HL-60/S4 treated with retinoic acid at 250 ng/mL for 4 days and 3 days (cell line): ENCODE data around the gene GSG1L.

Experiments used
- in situ Hi-C: fragments of 300-500 bp; cut with MboI; formaldehyde crosslinking; loops from 2 replicates; pipeline ENCODE4 v1.7.0; 2022; ENCODE audit warnings: low sequenced_read_pairs

GSG1L gene

DNA sequence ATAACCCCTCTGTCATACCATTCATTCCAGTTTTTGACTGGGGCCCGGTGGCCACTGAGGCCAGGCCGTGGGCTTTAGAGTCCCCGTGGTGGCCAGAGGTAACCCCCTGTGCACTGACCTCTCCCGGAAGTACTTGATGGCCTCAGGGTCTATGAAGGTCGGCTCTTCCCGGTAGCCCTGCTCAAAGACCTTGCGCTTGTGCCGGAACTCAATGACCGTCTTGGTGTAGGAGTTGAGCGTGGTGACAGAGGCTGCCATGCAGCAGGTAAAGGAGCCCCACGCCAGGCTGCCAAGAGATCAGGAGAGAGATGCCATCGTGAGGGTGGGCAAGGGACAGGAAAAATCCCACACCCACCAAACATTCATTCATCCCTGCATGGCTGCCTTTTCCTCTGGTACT lies 234.8 kb downstream of the GSG1L start:
- in situ Hi-C loops, result no loop called here

DNA sequence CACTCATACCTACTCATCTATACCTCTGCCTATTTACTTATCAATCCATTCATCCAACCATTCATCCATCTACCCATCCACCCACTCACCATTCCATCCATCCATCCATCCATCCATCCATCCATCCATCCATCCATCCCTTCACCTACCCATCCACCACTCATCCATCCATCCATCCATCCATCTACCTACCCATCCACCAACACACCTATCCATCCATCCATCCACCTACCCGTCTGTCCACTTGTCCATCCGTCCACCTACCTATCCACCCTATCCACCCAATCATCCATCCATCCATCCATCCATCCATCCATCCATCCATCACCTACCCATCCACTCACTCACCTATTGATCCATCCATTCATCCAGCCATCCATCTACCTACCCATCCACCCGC lies 235.7 kb downstream of the GSG1L start:
- in situ Hi-C loops, result no loop called here

DNA sequence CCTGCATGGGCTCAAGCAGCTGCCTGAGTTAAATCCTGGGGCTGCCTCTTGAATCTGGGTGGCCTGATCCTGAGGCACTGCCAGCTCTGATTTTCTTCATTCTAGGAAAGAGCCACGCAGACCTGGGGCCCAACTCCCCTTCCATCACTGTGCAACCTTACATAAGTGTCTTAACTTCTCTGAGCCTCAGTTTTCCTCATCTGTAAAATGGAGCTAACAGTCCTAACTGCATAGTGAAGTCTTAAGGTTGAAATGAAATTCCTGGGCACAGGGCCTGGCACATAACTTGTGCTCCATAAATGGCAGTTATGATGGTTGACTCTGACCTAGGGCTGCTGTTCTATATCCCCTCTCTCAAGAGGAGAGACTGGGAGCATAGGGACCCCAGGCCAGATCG lies 236.6 kb downstream of the GSG1L start:
- in situ Hi-C loops, result no loop called here

DNA sequence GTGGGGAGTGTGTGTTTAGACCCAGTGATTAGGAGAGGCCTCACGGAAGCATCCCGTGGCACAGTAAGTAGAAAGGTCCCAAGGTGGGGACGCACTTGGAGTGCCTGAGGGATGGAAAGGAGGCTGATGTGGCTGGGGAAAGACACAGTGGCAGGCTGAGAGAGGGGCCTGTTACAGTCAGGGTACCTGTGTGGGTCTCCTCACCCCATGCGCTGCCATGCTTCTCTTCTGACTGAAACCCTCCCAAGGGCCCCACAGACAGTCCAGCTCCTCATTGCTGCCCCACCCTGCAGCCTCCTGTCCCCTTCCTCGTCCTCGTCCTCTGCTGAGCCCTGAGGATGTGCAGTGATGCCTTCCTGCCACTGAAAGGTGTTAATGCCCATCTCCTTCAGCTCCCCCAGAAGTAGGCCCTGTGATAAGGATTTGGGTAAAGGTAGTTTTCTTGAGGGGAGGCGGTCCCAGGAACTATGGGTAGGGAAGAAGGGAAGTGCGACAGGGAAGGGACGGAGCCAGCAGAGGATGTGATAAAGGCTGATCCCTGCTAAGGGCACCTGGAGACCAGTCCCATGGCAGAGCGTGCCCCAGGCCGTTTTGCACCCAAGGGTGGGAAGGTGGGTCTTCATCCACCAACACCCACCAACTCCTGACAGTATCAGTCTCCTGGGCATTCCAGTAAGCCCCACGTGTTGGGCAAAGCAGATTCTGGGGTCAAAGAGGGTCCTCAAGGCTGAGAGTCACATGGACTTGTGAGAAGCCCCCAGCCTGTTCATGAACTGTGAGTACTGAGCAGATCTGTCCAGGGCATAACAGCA lies 237.2 kb downstream of the GSG1L start:
- in situ Hi-C loops, result no loop called here

DNA sequence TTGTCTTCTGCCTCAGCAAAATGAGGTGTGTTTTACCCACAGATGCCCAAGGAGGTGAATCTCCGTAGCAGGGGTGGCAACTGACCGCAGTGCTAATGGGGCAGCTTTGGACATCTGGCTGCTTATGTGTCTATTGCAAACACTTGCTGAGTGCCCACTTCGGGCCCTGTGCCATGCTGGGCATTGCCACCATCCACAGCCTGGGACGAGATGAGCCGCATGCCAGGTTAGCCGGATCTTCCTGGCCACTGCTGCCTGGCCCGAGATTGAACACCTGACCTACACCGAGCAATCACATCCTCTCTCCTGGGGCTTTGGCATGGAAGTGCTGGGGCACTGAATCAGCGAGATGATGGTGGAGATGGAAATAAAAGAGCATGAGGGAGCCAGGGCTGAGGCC lies 238.7 kb downstream of the GSG1L start:
- in situ Hi-C loops, result no loop called here

DNA sequence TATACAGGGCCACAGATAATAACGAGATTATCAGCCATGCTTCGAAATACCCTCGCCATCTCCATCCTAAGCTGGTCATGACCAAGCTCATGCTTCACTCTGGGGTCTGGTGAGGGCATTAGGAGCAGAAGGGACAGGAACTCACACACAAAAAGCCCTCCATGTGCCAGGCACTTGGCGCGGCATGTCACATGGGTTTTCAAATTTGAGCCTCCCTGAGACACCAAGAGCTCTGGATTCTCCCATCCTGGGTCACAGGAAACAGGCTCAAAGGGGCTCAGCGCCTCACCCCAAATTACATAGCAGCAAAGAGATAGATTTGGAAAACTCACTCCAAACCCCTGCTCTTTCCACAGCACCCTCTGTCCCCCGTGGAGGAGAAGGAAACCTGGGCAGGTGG lies 239.5 kb downstream of the GSG1L start:
- in situ Hi-C loops, result no loop called here

DNA sequence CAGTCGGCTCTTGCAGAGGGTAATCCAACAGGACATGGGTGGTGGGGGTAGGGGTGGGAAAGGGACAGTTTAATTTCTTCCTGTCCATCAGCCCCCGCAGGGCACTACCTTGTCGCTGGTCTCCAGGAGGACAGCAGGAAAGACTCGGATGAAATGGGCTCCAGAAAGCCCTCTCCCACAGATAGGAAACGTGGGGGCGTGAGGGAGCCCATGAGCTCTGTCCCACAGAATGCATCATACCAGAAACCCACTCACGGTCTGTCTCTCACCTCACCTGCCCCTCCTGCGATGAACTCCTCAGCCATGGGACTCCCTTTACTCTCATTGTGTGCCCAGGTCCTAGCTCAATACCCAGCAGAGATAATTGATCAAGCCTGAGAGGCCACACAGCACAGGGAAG lies 240.1 kb downstream of the GSG1L start:
- in situ Hi-C loops, result no loop called here

DNA sequence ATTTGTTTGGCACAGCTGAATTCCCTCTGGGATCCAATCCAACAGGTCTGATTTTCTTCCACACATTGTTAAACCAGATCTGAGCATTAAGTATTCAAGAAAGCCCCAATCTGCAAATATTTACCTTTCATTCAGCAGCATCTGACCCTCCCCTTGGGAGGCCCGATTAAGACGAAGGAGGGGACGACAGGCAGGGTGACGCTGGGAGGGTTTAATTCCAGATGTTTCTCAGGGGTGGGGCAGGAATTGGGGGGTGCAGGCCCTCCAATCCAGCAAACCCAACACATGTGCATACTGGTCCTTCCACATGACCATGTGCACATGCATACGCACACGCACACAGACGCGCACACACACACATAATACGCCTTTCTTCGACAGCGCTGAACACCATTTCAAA lies 240.5 kb downstream of the GSG1L start:
- in situ Hi-C loops, result no loop called here

DNA sequence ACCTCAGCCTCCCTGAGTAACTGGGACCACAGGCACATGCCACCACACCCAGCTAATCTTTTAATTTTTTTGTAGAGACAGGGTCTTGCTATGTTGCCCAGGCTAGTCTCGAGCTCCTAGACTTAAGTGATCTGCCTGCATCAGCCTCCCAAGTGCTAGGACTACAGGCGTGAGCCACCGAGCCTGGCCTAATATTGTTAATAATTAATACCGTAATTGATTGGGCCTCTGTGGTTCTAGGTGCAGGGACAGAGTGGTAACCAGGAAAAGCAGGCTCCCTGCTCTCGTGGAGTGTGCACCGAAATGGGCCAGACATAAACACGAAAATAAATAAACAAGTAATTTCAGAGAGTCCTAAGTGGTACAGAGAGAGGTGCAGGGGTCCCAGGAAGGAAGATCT lies 241.0 kb downstream of the GSG1L start:
- in situ Hi-C loops, result no loop called here

DNA sequence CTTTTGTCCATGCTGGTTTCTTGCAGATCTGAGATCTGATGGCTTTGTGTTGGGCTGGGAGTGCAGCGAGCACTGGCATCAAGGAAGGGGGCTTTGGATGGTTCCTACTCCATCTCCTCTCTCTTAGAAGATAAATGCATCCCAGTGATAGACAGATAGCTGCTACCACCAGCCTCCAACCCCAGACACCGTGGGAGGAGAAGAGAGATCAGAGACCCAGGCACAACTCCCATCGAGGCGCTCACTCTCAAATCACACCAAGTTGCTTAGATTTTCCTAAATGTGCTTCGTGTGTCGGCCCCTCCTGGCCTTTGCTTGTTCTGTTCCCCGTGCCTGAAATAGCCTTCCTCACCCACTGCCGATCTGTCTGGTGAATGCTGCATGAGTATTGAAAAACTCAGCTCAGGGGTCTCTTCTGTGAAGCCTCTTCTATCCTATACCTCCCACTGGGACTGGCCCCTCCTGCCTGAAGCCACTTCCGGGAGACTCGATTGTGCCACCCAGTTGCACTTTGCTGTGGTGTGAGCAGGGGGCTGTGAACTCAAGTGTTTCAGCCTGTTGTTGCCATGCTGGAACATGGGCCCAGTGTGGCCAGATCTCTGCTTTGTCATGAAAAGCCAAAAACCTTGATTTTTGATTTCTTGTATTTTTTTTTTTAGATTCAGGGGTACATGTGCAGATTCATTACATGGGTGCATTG lies 242.7 kb downstream of the GSG1L start:
- in situ Hi-C loops, result no loop called here

DNA sequence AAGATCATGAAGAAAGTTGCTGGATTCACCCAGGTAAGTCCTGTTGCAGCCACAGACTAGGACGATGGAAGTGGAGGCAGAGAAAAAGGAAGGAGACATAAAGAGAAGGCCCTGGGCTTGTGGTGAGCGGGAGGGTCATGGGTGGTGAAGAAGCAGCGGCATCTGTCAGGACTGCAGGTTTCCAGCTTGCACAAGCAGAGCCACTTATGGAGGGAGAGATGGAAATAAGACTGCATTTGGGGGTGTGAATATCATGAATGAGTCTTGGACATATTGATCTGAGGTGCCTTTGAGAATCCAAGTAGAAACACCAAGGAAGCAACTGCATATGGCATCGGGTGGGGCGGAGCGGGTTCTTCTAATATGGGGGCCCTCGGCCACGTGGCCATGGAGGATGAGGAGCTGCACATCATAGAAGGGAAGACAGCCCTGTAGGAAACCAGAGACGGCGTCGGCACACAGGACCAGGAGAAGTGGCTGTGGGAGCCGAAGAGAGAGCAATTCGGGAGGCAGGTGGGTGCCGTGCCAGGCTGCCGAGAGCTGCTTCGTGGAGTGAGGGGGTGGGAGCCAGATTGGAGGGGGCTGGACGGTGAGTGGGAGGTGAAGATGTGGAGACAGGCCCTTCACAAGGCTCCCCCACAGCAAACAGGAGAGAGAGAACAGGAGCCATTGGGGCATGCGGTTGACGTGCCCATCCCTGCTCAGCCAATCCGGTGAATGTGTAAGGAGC lies 243.5 kb downstream of the GSG1L start:
- in situ Hi-C loops, result no loop called here

DNA sequence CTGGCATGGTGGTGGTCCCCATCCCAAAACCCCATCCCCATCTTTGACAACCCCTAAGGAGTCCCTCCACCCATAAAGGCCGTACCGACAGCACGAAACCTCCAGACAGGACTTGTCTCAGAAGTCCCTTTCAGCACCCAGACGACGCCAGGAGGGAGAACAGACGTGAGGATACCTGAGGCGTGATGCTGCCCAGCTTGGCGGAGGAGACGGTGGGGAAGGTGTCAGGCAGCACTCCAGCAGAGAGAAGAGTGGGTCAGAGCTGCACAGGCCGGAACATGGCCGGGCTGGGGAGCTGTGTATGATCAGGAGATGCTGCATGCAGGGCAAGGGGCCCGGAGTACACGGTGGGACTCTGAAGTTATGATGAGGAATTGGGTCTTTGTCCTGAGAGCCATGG lies 244.2 kb downstream of the GSG1L start:
- in situ Hi-C loops, result no loop called here

DNA sequence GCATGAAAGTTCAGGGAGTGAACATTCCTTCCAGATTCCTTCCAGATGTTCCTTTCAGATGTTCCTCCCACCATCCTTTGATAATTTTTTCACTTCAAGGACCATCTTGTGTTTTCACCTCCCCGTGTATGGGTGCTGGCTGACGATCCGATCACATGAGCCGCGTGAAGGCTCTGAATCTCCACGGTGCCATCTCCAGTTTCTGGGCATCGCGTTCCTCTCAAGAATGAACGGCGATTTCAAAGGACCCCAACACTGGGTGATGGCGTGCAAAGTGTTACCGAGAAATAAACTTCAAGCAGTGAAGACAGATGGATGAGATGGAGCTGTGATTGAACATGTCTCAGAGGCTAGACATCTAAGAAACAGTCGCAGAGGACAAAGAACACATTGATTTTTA lies 245.3 kb downstream of the GSG1L start:
- in situ Hi-C loops, result no loop called here

DNA sequence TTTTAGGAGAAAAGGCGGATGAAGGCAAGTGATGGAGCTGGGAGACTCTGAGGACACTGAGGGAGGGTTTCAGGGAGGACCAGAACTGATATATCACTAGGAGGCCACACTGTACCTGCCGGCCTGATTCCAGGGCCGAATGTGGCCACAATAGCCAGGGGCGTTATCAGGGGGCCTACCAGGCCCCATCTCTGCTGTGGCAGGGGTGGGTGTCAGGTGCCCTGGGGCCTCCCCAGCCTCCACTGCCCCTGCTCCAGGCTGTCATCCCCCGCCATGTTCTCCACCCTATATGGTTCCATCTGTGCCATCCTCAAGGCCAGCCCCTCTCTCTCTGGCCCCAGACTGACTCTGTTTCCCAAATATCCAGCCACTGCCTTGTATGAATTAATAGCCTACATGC lies 246.5 kb downstream of the GSG1L start:
- in situ Hi-C loops, result no loop called here

DNA sequence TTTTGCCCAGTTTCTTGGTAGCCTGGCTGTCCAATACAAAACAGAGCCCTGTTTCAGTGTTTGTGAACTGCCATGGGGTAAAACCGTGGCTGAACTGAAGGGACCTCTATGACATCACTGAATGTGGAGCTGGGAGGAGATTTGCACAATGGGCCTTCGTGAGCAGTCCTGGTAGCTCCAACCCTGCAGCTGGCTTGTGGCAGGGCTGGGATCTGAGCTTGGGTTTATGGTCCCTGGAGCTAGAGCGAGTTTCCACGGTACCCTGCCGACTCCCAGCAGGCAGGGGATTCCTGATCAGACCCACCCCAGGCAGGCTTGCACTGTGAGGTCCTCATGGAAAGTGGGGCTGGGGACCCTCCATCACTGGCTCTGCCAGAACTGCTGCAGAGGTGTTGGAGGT lies 247.0 kb downstream of the GSG1L start:
- in situ Hi-C loops, result no loop called here

DNA sequence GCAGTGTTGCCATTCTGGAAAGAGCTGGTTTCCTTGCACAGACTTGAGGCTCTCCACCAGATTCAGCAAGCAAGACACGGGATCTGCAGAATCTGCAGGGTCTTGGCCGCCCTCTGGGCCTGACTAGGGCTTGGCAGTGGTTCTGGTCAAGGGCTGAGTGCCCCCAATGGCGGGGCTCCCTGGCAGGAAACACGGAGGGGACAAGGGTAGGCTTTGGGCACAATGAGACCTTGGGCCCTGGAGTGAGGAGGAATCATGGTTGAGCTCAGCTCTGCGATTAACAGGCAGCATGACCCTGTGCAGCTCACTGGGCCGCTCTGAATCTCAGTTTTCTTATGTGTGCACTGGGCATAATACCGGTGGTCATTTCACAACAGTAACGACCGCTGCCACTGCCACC lies 249.9 kb downstream of the GSG1L start:
- in situ Hi-C loops, result no loop called here

DNA sequence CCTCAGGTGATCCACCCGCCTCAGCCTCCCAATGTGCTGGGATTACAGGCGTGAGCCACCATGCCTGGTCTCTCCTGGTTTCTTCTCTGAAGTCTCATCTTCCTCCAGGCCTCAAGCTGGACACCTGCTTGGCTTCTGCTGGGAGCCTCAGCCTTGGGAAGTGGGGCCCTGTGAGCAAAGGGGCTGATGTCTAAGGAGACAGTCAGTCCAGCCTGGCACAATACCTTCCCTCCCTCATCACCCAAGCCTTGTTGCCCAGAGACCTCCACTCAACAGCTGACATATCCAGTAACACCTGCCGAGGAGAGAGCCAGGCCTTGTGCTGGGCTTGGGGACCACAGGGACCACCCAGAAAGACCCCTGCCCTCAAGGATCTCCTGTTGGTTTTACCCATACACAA lies 251.6 kb downstream of the GSG1L start:
- in situ Hi-C loops, result no loop called here

DNA sequence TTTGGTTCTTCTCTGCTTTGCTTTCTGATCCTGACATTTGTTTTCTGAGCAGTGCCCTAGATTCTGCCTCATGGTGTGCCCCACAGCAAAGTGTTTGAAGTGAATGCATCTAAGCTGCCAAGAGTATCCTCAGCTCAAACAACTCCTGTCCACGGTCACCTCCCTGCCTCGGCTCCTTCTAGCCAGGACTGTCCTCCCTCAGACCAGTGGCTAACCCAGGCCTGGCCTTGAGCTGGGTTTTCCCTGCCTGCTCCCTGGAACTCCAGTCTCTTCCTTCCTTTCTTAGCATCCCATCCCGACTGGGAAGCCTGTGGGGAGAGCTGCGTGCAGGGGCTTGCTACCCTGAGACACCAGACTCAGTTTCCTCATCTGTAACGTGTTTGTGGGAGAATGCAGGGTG lies 256.5 kb downstream of the GSG1L start:
- in situ Hi-C loops, result no loop called here

DNA sequence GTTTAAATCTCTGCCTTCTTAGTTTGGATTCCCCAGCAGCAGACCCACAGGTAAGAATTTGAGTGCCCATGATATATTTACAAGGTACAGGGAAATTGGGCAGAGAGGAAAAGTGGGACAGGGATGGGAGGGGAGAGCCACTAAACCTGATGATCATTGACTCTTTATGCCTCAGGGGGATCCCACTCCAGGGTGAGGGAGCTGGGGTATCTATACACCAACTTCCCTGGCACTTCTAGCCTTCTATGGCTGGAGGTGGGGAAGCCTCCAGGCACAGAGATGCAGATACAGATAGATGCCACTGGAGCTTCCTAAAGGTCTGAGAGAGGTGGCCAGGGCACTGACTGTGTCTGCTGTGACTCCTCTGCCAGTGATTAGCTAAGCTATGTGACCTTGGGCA lies 257.1 kb downstream of the GSG1L start:
- in situ Hi-C loops, result no loop called here

DNA sequence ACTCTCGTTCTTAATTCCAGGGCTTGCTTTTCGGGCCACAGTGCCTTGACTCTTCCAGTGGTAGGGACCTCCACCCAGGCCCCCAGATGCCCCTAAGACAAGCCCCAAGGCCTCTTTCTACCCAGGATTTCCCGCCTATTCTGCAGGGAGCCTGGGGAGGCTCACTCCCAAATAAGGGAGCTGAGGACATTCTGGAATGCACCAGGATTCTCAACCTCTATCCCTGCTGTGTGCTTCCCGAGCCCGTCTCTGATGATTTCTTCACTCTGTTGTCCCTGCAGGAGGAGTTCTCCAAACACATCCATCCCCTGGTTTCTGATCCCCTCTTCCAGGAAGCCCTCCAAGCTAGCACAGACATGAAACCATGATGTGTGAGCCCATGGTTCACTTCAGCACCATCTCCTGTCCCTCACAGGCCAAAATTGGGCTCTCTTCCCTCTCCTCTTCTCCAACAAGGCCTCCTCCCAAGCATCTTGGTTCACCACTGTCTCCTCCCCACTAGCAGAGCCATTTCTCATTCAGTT lies 257.6 kb downstream of the GSG1L start:
- in situ Hi-C loops, result no loop called here

DNA sequence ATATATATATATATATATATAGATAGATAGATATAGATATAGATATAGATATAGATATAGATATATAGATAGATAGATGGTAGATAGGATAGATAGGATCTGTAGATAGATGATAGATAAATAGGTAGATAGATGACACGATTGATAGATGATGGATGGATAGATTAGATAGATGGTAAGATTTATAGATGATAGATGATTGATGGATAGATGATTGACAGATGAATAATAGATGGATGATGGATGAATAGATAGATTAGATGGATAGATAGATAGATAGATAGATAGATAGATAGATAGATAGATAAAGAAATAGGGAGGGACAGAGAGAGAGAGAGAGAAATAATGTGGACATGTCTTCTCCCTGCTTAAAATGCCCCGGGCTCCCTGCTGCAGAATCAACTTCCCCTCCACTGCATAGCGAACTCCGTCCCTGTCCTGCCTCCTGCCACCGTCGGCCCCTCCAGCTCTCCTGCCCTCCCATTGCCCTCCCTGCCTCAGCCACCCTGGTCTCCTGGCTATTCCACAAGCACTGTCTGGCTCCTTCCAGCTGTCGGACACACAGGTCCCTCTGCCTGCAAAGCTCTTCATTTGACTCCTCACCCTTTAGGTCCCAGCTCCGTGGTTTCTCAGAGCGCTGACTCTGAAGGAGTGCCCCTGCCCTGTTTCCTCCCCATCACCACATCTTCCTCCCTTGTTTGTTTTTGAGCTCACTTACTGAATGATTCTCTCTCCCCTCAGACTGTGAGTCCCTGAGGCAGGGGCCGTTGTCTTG lies 259.6 kb downstream of the GSG1L start:
- in situ Hi-C loops, result no loop called here
